ENCODE data around the gene CBLB. TPM values are rescaled to one million over a fixed set of nuclear protein-coding genes. Genes with fewer than 3 reads are reported as not detected.

CBLB gene
- total and polyA plus RNA-seq, 2 experiments from 2014 or later, result 36.6 to 41.9 TPM

DNA sequence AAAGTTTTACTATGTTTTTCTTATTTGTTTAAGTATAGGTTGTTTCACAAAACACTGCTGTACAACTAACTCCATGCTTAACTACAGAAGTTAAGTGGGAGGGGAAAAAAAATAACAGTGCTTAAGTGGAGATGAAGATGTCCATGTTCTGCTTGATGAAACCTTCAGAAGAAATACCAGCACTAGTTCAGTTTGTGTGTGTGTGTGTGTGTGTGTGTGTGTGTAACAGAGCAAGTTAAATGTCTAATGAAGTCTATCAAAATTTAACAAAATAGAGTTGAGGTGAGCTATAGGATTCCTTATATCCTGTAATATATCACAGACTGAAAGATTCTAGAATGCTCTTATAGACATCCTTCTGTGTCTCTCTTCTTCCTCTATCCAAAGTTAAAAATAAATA, 44.1 kb upstream of the CBLB start:
- no peak for DNase-seq
- Histone ChIP-seq H3F3A (ENCODE audit: insufficient read depth) (no peaks in the 10 kb centered on the region), H3K4me3 (no peak overlapping the region), H3K79me2 (ENCODE audit: insufficient read depth) (no peaks in the 10 kb centered on the region), H3K9me2 (ENCODE audit: insufficient read depth) (no peaks in the 10 kb centered on the region), H3K9ac (no peak overlapping the region), H3K4me1 (ENCODE audit: insufficient read depth) (peaks cover 4% of the 10 kb centered on the region), H3K9me3 (ENCODE audit: low read depth) (no peaks in the 10 kb centered on the region), H3K27ac (no peak overlapping the region), H3K27me3 (replicated peaks; ENCODE audit: insufficient read depth) (no peaks in the 10 kb centered on the region), H4K20me1 (ENCODE audit: insufficient read depth) (no peaks in the 10 kb centered on the region), H3K36me3 (ENCODE audit: low read depth) (no peaks in the 10 kb centered on the region), H2AFZ (no peak overlapping the region), H3K4me2 (ENCODE audit: unreplicated experiment) (no peak overlapping the region)
- TF ChIP-seq EZH2 (IDR thresholded peaks at IDR 0.05; ENCODE audit: insufficient read depth, poor library complexity, severe bottlenecking), result no peak
- no peak for TF ChIP-seq EZH2phosphoT487 (IDR thresholded peaks at IDR 0.05; ENCODE audit: insufficient read depth, low read depth)
- in situ Hi-C loops (cut with MboI), result no loop called here

DNA sequence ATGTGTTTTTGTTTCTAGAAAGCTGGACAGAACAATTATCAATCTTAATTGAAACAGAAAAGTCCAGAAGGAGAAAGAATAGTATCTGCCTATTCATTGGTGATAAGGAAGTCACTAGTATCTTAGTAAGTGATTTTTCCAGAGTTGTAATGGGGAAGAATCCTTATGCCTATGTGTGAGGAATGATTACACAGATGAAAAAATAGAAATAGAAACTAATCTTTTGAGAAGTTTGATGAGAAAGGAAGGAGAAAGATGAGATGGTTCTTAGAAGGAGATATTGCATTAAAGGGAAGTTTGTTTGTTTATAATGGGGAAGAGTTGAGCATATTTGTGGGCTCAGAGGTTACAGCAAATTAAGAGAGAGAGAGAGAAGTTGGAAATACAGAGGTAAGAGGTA, 42.7 kb upstream of the CBLB start:
- no peak for DNase-seq
- H4K20me1 ChIP-seq (ENCODE audit: insufficient read depth), result no peaks in the 10 kb centered on the region
- TF ChIP-seq EZH2phosphoT487 (IDR thresholded peaks at IDR 0.05; ENCODE audit: insufficient read depth, low read depth) (no peak), EZH2 (IDR thresholded peaks at IDR 0.05; ENCODE audit: insufficient read depth, poor library complexity, severe bottlenecking) (no peak)
- H2AFZ ChIP-seq, result no peak overlapping the region
- no peak overlapping the region for H3K9ac ChIP-seq
- peaks cover 16% of the 10 kb centered on the region for H3K4me1 ChIP-seq (ENCODE audit: insufficient read depth)
- H3K27ac ChIP-seq, result no peak overlapping the region
- in situ Hi-C loops (cut with MboI), result no loop called here
- H3K4me3 ChIP-seq, result no peak overlapping the region
- H3K79me2 ChIP-seq (ENCODE audit: insufficient read depth), result no peaks in the 10 kb centered on the region
- H3K36me3 ChIP-seq (ENCODE audit: low read depth), result no peaks in the 10 kb centered on the region
- no peak overlapping the region for H3K4me2 ChIP-seq (ENCODE audit: unreplicated experiment)
- peaks cover 7% of the 10 kb centered on the region; the same call in 1 of the 2 replicates for H3F3A ChIP-seq (ENCODE audit: insufficient read depth)
- H3K9me2 ChIP-seq (ENCODE audit: insufficient read depth), result no peaks in the 10 kb centered on the region
- no peaks in the 10 kb centered on the region for H3K9me3 ChIP-seq (ENCODE audit: low read depth)
- H3K27me3 ChIP-seq (replicated peaks; ENCODE audit: insufficient read depth), result no peaks in the 10 kb centered on the region

DNA sequence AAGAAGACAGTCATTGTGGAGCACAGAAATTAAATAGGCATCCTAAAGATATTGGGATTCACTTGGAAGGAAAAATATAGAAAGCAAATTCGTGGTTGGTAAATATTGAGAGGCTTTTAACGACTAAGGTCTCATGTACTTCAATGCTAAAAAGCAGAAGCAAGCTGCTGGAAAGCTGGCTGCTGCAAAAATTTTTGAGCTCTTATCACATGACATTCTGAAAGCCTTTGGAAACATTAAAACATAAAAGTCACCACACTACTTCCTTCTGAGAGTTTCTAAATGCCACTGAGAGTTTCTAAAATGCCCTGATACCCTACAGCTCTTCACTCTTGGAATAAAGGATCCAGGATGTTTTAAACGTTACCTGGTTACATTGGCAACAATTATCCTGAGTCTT, 39.0 kb upstream of the CBLB start:
- Histone ChIP-seq H4K20me1 (ENCODE audit: insufficient read depth) (no peaks in the 10 kb centered on the region), H3K9ac (peak overlapping the region; percentile 68), H3K27ac (peak overlapping the region; percentile 91), H2AFZ (peak overlapping the region; percentile 74), H3K9me3 (ENCODE audit: low read depth) (no peaks in the 10 kb centered on the region), H3K27me3 (replicated peaks; ENCODE audit: insufficient read depth) (no peaks in the 10 kb centered on the region), H3K9me2 (ENCODE audit: insufficient read depth) (no peaks in the 10 kb centered on the region), H3K79me2 (ENCODE audit: insufficient read depth) (no peaks in the 10 kb centered on the region), H3K36me3 (ENCODE audit: low read depth) (no peaks in the 10 kb centered on the region), H3K4me1 (ENCODE audit: insufficient read depth) (peaks cover 39% of the 10 kb centered on the region), H3K4me2 (ENCODE audit: unreplicated experiment) (peak overlapping the region; percentile 61), H3K4me3 (no peak overlapping the region), H3F3A (ENCODE audit: insufficient read depth) (peaks cover 18% of the 10 kb centered on the region; the same call in 1 of the 2 replicates)
- TF ChIP-seq EZH2phosphoT487 (IDR thresholded peaks at IDR 0.05; ENCODE audit: insufficient read depth, low read depth) (no peak), EZH2 (IDR thresholded peaks at IDR 0.05; ENCODE audit: insufficient read depth, poor library complexity, severe bottlenecking) (no peak)
- peak; percentile 32 for DNase-seq
- in situ Hi-C loops (cut with MboI), result no loop called here
- WGBS, 2 experiments (ENCODE audit: low coverage in 1 of 2, low lambda C conversion rate in 2 of 2, missing lambda C conversion rate in 2 of 2), result 51 to 55% methylated on average over 3 of the region's 3 CpGs

DNA sequence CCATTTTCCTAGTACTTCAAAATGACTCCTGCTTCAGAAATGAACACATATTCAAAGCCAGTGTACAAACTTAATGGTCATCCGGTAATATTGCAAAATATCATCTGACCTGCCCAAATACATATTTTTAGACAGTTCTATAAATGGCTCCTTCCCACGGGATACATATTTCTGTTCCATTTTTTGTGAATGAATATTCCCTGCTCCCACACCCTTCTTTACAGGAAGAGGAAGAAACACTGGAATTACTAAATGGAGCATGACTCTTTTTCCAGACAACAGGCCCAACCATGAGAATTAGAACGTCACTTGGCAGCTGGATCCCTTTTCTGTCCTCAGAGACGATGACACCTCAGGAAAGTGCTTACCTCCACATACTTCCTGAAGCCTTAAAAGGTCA, 38.0 kb upstream of the CBLB start:
- Histone ChIP-seq H2AFZ (peak overlapping the region; percentile 74), H3K27ac (peak overlapping the region; percentile 91), H4K20me1 (ENCODE audit: insufficient read depth) (no peaks in the 10 kb centered on the region), H3K4me2 (ENCODE audit: unreplicated experiment) (peak overlapping the region; percentile 61), H3F3A (ENCODE audit: insufficient read depth) (peaks cover 18% of the 10 kb centered on the region; the same call in 1 of the 2 replicates), H3K79me2 (ENCODE audit: insufficient read depth) (no peaks in the 10 kb centered on the region), H3K36me3 (ENCODE audit: low read depth) (no peaks in the 10 kb centered on the region), H3K27me3 (replicated peaks; ENCODE audit: insufficient read depth) (no peaks in the 10 kb centered on the region), H3K9ac (peak overlapping the region; percentile 68), H3K4me3 (no peak overlapping the region), H3K9me2 (ENCODE audit: insufficient read depth) (no peaks in the 10 kb centered on the region), H3K4me1 (ENCODE audit: insufficient read depth) (peaks cover 39% of the 10 kb centered on the region), H3K9me3 (ENCODE audit: low read depth) (no peaks in the 10 kb centered on the region)
- peak; percentile 91 for DNase-seq
- 1 to 3% methylated on average over 4 of the region's 4 CpGs for WGBS, 2 experiments (ENCODE audit: low coverage in 1 of 2, low lambda C conversion rate in 2 of 2, missing lambda C conversion rate in 2 of 2)
- no peak for TF ChIP-seq EZH2 (IDR thresholded peaks at IDR 0.05; ENCODE audit: insufficient read depth, poor library complexity, severe bottlenecking)
- TF ChIP-seq EZH2phosphoT487 (IDR thresholded peaks at IDR 0.05; ENCODE audit: insufficient read depth, low read depth), result no peak
- in situ Hi-C loops (cut with MboI), result no loop called here

DNA sequence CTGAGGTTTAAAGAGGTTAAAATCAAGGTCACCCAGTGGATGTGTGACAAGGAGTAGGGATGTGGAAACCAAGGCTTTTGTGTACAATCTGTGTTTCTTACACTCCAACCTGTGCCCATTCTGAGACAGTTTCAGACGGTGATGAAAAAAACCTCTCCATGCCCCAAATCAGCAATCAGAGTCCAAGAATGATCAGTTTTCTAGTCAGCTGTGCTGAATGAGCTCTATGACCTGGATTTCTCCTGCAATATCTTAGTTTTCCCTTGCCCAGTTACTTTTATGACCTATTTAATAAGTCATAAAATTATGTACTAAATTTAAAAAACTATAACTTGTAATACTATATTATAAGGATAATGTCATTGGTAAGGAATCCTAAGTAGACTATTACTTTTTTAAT, 37.5 kb upstream of the CBLB start:
- no peak for TF ChIP-seq EZH2phosphoT487 (IDR thresholded peaks at IDR 0.05; ENCODE audit: insufficient read depth, low read depth)
- TF ChIP-seq EZH2 (IDR thresholded peaks at IDR 0.05; ENCODE audit: insufficient read depth, poor library complexity, severe bottlenecking), result no peak
- peak; percentile 39 for DNase-seq
- Histone ChIP-seq H3K9ac (peak overlapping the region; percentile 68), H4K20me1 (ENCODE audit: insufficient read depth) (no peaks in the 10 kb centered on the region), H3K4me2 (ENCODE audit: unreplicated experiment) (peak overlapping the region; percentile 61), H2AFZ (peak overlapping the region; percentile 46), H3F3A (ENCODE audit: insufficient read depth) (peaks cover 18% of the 10 kb centered on the region; the same call in 1 of the 2 replicates), H3K36me3 (ENCODE audit: low read depth) (no peaks in the 10 kb centered on the region), H3K79me2 (ENCODE audit: insufficient read depth) (no peaks in the 10 kb centered on the region), H3K27ac (peak overlapping the region; percentile 91), H3K27me3 (replicated peaks; ENCODE audit: insufficient read depth) (no peaks in the 10 kb centered on the region), H3K9me2 (ENCODE audit: insufficient read depth) (no peaks in the 10 kb centered on the region), H3K9me3 (ENCODE audit: low read depth) (no peaks in the 10 kb centered on the region), H3K4me1 (ENCODE audit: insufficient read depth) (peaks cover 39% of the 10 kb centered on the region), H3K4me3 (no peak overlapping the region)
- 61 to 79% methylated on average over 1 of the region's 1 CpG for WGBS, 2 experiments (ENCODE audit: low coverage in 1 of 2, low lambda C conversion rate in 2 of 2, missing lambda C conversion rate in 2 of 2)
- in situ Hi-C loops (cut with MboI), result no loop called here
